ENCODE results near the gene SFMBT1. TPM values are rescaled to one million over a fixed set of nuclear protein-coding genes. Genes with fewer than 3 reads are reported as not detected.

The SFMBT1 gene
- total and polyA plus RNA-seq, 2 experiments from 2014 or later: 5.3 to 24.0 TPM

DNA sequence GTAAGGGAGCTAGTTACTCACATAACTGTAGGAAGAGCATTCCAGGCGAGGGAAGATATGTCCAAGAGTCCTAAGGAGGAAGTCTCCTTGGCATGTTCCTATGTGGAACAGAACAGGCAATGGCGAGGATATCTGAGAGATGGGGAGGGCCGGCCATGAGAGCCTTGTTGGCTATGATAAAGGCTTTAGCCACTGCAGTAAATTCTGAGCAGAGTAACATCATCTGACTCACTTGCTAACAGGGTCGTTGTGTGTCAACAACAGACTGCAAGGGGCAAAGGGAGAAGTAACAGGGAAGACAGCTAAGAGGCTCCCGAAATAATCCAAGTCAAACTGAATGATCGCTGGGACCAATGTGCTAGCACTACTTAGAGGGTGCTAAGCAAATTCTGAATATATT, 21.6 kb downstream of the SFMBT1 start:
- ATAC-seq: no peak
- H4K20me1 ChIP-seq (replicated peaks; ENCODE audit: insufficient read depth): no peaks in the 10 kb centered on the region
- no peak for TF ChIP-seq EZH2phosphoT487 (IDR thresholded peaks at IDR 0.05; ENCODE audit: unreplicated experiment)
- no peak for TF ChIP-seq EZH2 (IDR thresholded peaks at IDR 0.05; ENCODE audit: low read depth, unreplicated experiment)
- TF ChIP-seq STAT1 (IDR thresholded peaks at IDR 0.05; ENCODE audit: unreplicated experiment): no peak
- TF ChIP-seq CTCF (conservative IDR thresholded peaks at IDR 0.05; ENCODE audit: low read depth in 2 of 2): no peak
- TF ChIP-seq JUNB (IDR thresholded peaks at IDR 0.05; ENCODE audit: unreplicated experiment): no peak
- no peak for TF ChIP-seq ZNF114 (CRISPR knock-in tag; IDR thresholded peaks at IDR 0.05)
- TF ChIP-seq, protein P1, sequence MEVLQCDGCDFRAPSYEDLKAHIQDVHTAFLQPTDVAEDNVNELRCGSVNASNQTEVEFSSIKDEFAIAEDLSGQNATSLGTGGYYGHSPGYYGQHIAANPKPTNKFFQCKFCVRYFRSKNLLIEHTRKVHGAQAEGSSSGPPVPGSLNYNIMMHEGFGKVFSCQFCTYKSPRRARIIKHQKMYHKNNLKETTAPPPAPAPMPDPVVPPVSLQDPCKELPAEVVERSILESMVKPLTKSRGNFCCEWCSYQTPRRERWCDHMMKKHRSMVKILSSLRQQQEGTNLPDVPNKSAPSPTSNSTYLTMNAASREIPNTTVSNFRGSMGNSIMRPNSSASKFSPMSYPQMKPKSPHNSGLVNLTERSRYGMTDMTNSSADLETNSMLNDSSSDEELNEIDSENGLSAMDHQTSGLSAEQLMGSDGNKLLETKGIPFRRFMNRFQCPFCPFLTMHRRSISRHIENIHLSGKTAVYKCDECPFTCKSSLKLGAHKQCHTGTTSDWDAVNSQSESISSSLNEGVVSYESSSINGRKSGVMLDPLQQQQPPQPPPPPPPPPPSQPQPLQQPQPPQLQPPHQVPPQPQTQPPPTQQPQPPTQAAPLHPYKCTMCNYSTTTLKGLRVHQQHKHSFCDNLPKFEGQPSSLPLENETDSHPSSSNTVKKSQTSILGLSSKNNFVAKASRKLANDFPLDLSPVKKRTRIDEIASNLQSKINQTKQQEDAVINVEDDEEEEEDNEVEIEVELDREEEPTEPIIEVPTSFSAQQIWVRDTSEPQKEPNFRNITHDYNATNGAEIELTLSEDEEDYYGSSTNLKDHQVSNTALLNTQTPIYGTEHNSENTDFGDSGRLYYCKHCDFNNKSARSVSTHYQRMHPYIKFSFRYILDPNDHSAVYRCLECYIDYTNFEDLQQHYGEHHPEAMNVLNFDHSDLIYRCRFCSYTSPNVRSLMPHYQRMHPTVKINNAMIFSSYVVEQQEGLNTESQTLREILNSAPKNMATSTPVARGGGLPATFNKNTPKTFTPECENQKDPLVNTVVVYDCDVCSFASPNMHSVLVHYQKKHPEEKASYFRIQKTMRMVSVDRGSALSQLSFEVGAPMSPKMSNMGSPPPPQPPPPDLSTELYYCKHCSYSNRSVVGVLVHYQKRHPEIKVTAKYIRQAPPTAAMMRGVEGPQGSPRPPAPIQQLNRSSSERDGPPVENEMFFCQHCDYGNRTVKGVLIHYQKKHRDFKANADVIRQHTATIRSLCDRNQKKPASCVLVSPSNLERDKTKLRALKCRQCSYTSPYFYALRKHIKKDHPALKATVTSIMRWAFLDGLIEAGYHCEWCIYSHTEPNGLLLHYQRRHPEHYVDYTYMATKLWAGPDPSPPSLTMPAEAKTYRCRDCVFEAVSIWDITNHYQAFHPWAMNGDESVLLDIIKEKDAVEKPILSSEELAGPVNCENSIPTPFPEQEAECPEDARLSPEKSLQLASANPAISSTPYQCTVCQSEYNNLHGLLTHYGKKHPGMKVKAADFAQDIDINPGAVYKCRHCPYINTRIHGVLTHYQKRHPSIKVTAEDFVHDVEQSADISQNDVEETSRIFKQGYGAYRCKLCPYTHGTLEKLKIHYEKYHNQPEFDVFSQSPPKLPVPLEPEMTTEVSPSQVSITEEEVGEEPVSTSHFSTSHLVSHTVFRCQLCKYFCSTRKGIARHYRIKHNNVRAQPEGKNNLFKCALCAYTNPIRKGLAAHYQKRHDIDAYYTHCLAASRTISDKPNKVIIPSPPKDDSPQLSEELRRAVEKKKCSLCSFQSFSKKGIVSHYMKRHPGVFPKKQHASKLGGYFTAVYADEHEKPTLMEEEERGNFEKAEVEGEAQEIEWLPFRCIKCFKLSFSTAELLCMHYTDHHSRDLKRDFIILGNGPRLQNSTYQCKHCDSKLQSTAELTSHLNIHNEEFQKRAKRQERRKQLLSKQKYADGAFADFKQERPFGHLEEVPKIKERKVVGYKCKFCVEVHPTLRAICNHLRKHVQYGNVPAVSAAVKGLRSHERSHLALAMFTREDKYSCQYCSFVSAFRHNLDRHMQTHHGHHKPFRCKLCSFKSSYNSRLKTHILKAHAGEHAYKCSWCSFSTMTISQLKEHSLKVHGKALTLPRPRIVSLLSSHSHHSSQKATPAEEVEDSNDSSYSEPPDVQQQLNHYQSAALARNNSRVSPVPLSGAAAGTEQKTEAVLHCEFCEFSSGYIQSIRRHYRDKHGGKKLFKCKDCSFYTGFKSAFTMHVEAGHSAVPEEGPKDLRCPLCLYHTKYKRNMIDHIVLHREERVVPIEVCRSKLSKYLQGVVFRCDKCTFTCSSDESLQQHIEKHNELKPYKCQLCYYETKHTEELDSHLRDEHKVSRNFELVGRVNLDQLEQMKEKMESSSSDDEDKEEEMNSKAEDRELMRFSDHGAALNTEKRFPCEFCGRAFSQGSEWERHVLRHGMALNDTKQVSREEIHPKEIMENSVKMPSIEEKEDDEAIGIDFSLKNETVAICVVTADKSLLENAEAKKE (CRISPR knock-in tag; IDR thresholded peaks at IDR 0.05): no peak
- TF ChIP-seq ZNF331 (CRISPR knock-in tag; IDR thresholded peaks at IDR 0.05; ENCODE audit: low read depth): no peak
- TF ChIP-seq CREB1 (CRISPR knock-in tag; IDR thresholded peaks at IDR 0.05; ENCODE audit: low read depth): no peak
- DNase-seq (ENCODE audit: low spot score): no peak
- Mint-ChIP-seq H3K4me1 (peaks cover 50% of the 10 kb centered on the region), H3K27ac (no peak overlapping the region), H3K9me3 (no peaks in the 10 kb centered on the region), H3K27me3 (ENCODE audit: insufficient read depth, low read depth, poor library complexity) (peaks cover 2% of the 10 kb centered on the region), H3K4me3 (no peak overlapping the region), H3K36me3 (ENCODE audit: low read depth) (no peaks in the 10 kb centered on the region)
- H3K36me3 ChIP-seq (ENCODE audit: insufficient read depth): no peaks in the 10 kb centered on the region
- no peak overlapping the region for H3K27ac ChIP-seq (ENCODE audit: low read depth)
- H3K4me3 ChIP-seq: no peak overlapping the region
- peaks cover 40% of the 10 kb centered on the region for H3K4me1 ChIP-seq (ENCODE audit: insufficient read depth)
- H3F3A ChIP-seq (replicated peaks; ENCODE audit: low read depth): no peaks in the 10 kb centered on the region
- H2AFZ ChIP-seq: no peak overlapping the region
- no peaks in the 10 kb centered on the region for H3K27me3 ChIP-seq (ENCODE audit: insufficient read depth)
- no peaks in the 10 kb centered on the region for H3K9me2 ChIP-seq (ENCODE audit: insufficient read depth)
- H3K79me2 ChIP-seq (replicated peaks; ENCODE audit: insufficient read depth): peaks cover 63% of the 10 kb centered on the region
- no peak overlapping the region for H3K4me2 ChIP-seq

Data from GM23338 (cell line).